ENCODE measurements around the gene EGR2.

EGR2 gene

DNA sequence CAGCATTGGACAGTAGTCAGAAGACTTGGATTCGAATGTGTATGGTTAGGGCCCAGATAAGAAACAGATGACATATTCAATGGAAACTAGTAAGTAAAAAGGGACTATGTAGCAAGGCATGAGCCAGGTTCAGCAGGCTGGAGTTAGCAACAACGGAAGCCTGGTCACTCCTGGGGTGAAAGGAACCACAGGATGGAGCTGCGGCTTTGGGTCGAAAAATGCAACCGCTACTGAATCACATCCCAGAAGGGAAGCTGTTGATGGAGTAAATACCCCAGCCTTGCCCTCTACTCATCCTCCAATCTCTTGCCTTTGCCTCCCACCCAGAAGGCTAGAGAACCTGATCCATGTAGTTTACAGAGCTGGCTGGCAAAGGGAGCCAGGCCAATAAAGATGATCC is 37.5 kb upstream of the EGR2 start:
- no peaks in the 10 kb centered on the region for H3K36me3 ChIP-seq
- no peak for DNase-seq
- no peak overlapping the region for H3K4me3 ChIP-seq (ENCODE audit: low read depth, low read length)
- no peaks in the 10 kb centered on the region for H3K4me1 ChIP-seq
- no peaks in the 10 kb centered on the region for H3K27me3 ChIP-seq
- H3K9me3 ChIP-seq = no peaks in the 10 kb centered on the region
- TF ChIP-seq, protein P1, sequence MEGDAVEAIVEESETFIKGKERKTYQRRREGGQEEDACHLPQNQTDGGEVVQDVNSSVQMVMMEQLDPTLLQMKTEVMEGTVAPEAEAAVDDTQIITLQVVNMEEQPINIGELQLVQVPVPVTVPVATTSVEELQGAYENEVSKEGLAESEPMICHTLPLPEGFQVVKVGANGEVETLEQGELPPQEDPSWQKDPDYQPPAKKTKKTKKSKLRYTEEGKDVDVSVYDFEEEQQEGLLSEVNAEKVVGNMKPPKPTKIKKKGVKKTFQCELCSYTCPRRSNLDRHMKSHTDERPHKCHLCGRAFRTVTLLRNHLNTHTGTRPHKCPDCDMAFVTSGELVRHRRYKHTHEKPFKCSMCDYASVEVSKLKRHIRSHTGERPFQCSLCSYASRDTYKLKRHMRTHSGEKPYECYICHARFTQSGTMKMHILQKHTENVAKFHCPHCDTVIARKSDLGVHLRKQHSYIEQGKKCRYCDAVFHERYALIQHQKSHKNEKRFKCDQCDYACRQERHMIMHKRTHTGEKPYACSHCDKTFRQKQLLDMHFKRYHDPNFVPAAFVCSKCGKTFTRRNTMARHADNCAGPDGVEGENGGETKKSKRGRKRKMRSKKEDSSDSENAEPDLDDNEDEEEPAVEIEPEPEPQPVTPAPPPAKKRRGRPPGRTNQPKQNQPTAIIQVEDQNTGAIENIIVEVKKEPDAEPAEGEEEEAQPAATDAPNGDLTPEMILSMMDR (IDR thresholded peaks at IDR 0.05; ENCODE audit: low read depth, low read length) = no peak

DNA sequence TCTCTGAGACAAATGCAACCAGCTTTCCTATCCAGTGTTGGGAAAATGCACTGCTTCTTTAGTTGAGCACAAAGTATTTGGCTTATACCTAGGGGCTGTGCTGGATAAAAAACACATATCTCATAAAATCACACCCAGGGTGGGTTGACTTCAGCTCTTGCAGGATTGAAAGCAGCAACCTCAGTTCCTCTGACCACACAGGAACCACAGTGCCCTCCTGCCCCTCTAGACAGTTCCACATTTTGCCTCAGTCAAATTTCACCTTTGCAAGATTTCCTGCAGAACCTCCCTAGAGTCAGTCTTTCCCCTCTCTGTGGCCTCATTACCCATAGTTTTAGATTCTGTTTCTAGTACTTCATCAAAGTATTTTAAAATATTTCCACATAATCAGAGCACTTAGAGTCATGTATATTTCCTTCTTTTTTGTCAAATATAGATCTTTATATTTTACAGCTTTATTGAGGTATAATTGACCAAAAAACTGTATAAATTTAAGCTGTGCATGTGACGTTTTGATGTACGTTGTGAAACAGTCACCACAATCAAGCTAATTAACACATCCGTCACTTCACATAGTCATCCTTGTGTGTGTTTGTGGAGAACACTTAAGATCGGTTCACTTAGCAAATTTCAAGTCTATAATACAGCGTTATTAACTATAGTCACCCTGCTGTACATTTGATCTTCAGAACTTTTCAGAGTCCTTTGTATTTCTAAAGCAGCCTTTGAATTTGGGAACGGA is 37.0 kb upstream of the EGR2 start:
- Histone ChIP-seq H3K27me3 (no peaks in the 10 kb centered on the region), H3K9me3 (no peaks in the 10 kb centered on the region), H3K36me3 (no peaks in the 10 kb centered on the region), H3K4me3 (ENCODE audit: low read depth, low read length) (no peak overlapping the region), H3K4me1 (no peaks in the 10 kb centered on the region)
- DNase-seq = no peak
- TF ChIP-seq, protein P1 (IDR thresholded peaks at IDR 0.05; ENCODE audit: low read depth, low read length) = no peak

DNA sequence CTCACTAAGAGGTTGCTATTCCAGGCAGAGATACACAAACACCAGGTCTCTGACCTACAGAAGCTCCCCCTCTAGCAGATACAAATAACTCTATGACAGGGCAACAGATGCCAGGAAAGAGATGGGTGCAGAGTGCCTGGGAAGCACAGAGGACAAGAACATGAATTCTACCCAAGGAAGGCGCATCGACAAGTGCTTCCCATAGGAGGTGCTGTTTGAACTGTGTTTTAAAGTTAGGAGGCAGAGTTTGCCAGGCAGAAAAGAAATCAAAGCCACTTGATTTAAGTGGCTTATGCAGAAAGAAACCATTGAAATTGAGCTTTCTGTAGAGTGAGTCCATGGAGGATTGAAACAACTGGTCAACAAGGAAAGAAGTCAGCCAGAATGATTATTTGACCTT is 35.3 kb upstream of the EGR2 start:
- H3K27me3 ChIP-seq = no peaks in the 10 kb centered on the region
- no peak overlapping the region for H3K4me3 ChIP-seq (ENCODE audit: low read depth, low read length)
- no peaks in the 10 kb centered on the region for H3K36me3 ChIP-seq
- no peak for DNase-seq
- TF ChIP-seq, protein P1 (IDR thresholded peaks at IDR 0.05; ENCODE audit: low read depth, low read length) = peak; percentile 36; the same call in 1 of the 2 replicates
- no peaks in the 10 kb centered on the region for H3K9me3 ChIP-seq
- no peaks in the 10 kb centered on the region for H3K4me1 ChIP-seq

DNA sequence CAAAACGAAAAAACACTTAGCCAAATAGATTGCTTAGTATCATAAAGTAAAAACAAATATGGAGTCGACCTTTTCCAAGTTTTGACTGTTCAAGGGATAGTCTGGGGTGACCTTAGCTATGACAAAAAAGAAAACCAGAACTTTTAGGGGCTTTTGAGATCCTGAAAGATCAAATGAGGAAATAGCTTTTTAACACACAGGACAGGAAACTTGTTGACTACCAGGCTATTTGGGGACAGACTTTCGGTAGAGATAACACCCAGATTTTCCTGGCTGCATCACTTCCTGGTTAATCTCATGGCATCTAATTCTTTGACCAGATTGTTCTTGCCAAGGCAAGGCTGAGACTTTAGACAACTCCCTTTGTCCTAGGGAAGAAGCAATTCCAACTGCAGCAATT is 34.5 kb upstream of the EGR2 start:
- Histone ChIP-seq H3K4me3 (ENCODE audit: low read depth, low read length) (no peak overlapping the region), H3K9me3 (no peaks in the 10 kb centered on the region), H3K4me1 (no peaks in the 10 kb centered on the region), H3K27me3 (no peaks in the 10 kb centered on the region), H3K36me3 (no peaks in the 10 kb centered on the region)
- DNase-seq = no peak
- TF ChIP-seq, protein P1 (IDR thresholded peaks at IDR 0.05; ENCODE audit: low read depth, low read length) = no peak

DNA sequence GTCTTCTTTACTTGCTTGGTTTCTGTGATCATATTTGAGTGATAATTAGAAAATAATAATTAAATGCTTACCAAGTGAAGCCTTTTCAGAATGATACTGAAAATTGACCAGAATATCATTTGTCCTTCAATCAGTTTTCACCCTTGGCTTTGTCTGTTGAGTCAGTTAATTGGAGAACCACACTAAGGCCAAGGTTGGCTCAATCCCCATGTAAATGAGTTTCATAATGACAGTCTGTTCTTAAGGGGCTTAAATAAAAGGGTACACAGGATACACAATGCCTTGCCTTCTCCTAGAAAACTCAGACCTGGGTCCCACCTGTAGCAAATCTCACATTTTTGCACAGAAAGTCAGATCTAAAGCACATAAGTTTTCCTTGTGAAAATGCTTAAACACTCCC is 31.3 kb upstream of the EGR2 start:
- no peaks in the 10 kb centered on the region for H3K36me3 ChIP-seq

More for the DNA sequence above, 31.3 kb upstream of the EGR2 start:
- TF ChIP-seq, protein P1 (IDR thresholded peaks at IDR 0.05; ENCODE audit: low read depth, low read length) = no peak
- no peak for DNase-seq
- no peak overlapping the region for H3K4me3 ChIP-seq (ENCODE audit: low read depth, low read length)
- H3K4me1 ChIP-seq = no peaks in the 10 kb centered on the region
- no peaks in the 10 kb centered on the region for H3K9me3 ChIP-seq
- H3K27me3 ChIP-seq = no peaks in the 10 kb centered on the region
